ENCODE data around the gene ZNF438. TPM values are rescaled to one million over a fixed set of nuclear protein-coding genes. Genes with fewer than 3 reads are reported as not detected.

The ZNF438 gene
- total and polyA plus RNA-seq, 2 of the 13 experiments (the other 11 are each of a cell fraction or from before 2014, with no cell fraction given), result 0.75 to 0.83 TPM

DNA sequence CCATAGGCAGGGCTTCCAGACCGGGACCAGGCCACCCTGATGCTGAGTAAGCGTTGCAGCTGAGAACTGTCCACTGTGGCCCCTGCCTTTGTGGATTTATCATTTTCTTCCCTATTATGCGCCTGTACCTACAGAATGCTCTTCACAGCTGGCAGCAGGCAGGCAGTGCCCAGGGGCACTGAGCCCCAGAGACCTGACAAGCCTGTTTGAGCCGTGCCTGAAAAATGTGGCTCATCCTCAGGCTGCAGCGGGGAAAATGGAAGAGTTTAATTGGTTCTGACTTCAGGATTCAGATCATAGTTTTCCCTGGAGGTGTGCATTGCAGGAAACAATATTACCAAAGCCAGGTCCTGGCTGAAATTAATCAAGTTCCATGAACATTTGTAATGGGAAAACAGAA lies 200.2 kb downstream of the ZNF438 start (continued):
- TF ChIP-seq ZBTB4 (CRISPR knock-in tag; IDR thresholded peaks at IDR 0.05; ENCODE audit: borderline replicate concordance), result no peak
- TF ChIP-seq, protein P1, sequence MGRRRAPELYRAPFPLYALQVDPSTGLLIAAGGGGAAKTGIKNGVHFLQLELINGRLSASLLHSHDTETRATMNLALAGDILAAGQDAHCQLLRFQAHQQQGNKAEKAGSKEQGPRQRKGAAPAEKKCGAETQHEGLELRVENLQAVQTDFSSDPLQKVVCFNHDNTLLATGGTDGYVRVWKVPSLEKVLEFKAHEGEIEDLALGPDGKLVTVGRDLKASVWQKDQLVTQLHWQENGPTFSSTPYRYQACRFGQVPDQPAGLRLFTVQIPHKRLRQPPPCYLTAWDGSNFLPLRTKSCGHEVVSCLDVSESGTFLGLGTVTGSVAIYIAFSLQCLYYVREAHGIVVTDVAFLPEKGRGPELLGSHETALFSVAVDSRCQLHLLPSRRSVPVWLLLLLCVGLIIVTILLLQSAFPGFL (CRISPR knock-in tag; IDR thresholded peaks at IDR 0.05), result no peak
- no peak for TF ChIP-seq ZNF777 (CRISPR knock-in tag; IDR thresholded peaks at IDR 0.05)
- TF ChIP-seq ZNF512B (CRISPR knock-in tag; IDR thresholded peaks at IDR 0.05; ENCODE audit: borderline replicate concordance), result no peak
- no peak for TF ChIP-seq ZBTB39 (CRISPR knock-in tag; IDR thresholded peaks at IDR 0.05)
- TF ChIP-seq NCOR1 (IDR thresholded peaks at IDR 0.05; ENCODE audit: borderline replicate concordance, low read length), result no peak
- TF ChIP-seq ZMYM3 (CRISPR knock-in tag; IDR thresholded peaks at IDR 0.05), result no peak
- TF ChIP-seq ZNF619 (CRISPR knock-in tag; IDR thresholded peaks at IDR 0.05), result no peak

Measured in HepG2 (cell line).